Common myeloid progenitor, CD34-positive (primary cell): ENCODE data around the gene ATP6V0A4.

Experiments used
- CTCF ChIA-PET: fragments of 350-600 bp; sonication (Branson Sonifier 250); formaldehyde crosslinking; loops from one replicate; lab custom pipeline; 2021; ENCODE audit warnings: antibody characterized with exemption; lab: Charles Lee
- POLR2A ChIA-PET: fragments of 350-600 bp; sonication (Branson Sonifier 250); formaldehyde crosslinking; loops from one replicate; lab custom pipeline; 2021; ENCODE audit warnings: antibody characterized with exemption; lab: Charles Lee
- DNase-seq, 3 donors: peaks; one replicate each; pipeline versions ENCODE4 v3.0.0 to v3.0.0-alpha.2; 2013
- H3K27ac ChIP-seq, 2 experiments: 1 replicate in 1 of 2; 2 replicates in 1 of 2; pipeline ENCODE4 v1.7.0; 2013; ENCODE audit warnings: inconsistent platforms in 2 of 2, low read length in 2 of 2, mild to moderate bottlenecking in 2 of 2, low read depth in 1 of 2, moderate library complexity in 1 of 2; ENCODE audit not compliant: severe bottlenecking in 2 of 2, insufficient read depth in 1 of 2, poor library complexity in 1 of 2
- H3K27me3 ChIP-seq, 5 experiments: replicated peaks in 2 of 5; 1 replicate in 3 of 5; 2 replicates in 2 of 5; pipeline versions ENCODE4 v1.6.1 to v1.7.0; 2013; ENCODE audit warnings: low read length in 4 of 5, mild to moderate bottlenecking in 2 of 5, moderate library complexity in 2 of 5, inconsistent platforms in 1 of 5; ENCODE audit not compliant: insufficient read depth in 5 of 5, control insufficient read depth in 4 of 5
- H3K36me3 ChIP-seq, 4 experiments: 1 replicate in 2 of 4; 2 replicates in 2 of 4; pipeline versions ENCODE4 v1.6.1 to v1.7.0; 2013; ENCODE audit warnings: low read length in 3 of 4, control low read depth in 1 of 4, mild to moderate bottlenecking in 1 of 4; ENCODE audit not compliant: control insufficient read depth in 4 of 4, insufficient read depth in 4 of 4
- H3K4me1 ChIP-seq, 4 experiments: 1 replicate in 3 of 4; 2 replicates in 1 of 4; pipeline versions ENCODE4 v1.6.1 to v1.7.1; 2013; ENCODE audit warnings: low read length in 3 of 4, mild to moderate bottlenecking in 3 of 4, control low read depth in 1 of 4, inconsistent platforms in 1 of 4, moderate library complexity in 1 of 4; ENCODE audit not compliant: control insufficient read depth in 4 of 4, insufficient read depth in 4 of 4; ENCODE audit errors: control extremely low read depth in 1 of 4
- H3K4me3 ChIP-seq, 7 experiments: 1 replicate in 4 of 7; 2 replicates in 3 of 7; pipeline versions ENCODE4 v1.5.1 to v1.7.0; 2013; ENCODE audit warnings: mild to moderate bottlenecking in 7 of 7, low read length in 6 of 7, moderate library complexity in 6 of 7, inconsistent platforms in 2 of 7, low read depth in 2 of 7, control low read depth in 1 of 7; ENCODE audit not compliant: insufficient read depth in 4 of 7, control insufficient read depth in 1 of 7; ENCODE audit errors: extremely low read depth in 1 of 7
- H3K9me3 ChIP-seq, 5 experiments: 1 replicate in 4 of 5; 2 replicates in 1 of 5; pipeline versions ENCODE4 v1.6.1 to v1.7.1; 2013; ENCODE audit warnings: low read length in 4 of 5, mild to moderate bottlenecking in 2 of 5, inconsistent platforms in 1 of 5, low read depth in 1 of 5, moderate library complexity in 1 of 5; ENCODE audit not compliant: control insufficient read depth in 4 of 5, insufficient read depth in 2 of 5; ENCODE audit errors: control extremely low read depth in 1 of 5
- WGBS: methylation state at CpG from one replicate; pipeline ENCODE4 v1.1.5; 2013; ENCODE audit not compliant: insufficient coverage; 5-methylcytosine and 5-hydroxymethylcytosine counted together

ATP6V0A4 gene

GRCh38 chr7:138661069-138661635 lies 136.8 kb downstream of the ATP6V0A4 start:
- CTCF ChIA-PET = interaction anchor here (1.4 to 3.1 kb wide), 2 partner anchors 8 to 36 kb away, joined by 3 to 8 read pairs; no protein-coding TSS in a partner anchor
- 94% methylated on average over 6 of the region's 9 CpGs for WGBS

GRCh38 chr7:138658889-138659288 lies 139.1 kb downstream of the ATP6V0A4 start:
- Histone ChIP-seq H3K36me3 (no peaks in the 10 kb centered on the region), H3K4me1 (peaks cover 8 to 30% (median 24%) of the 10 kb centered on the region in 4 experiments), H3K27me3 (no peaks in the 10 kb centered on the region), H3K9me3 (peaks cover 0 to 4% (median 2%) of the 10 kb centered on the region in 5 experiments), H3K4me3 (no peak overlapping the region), H3K27ac (no peak overlapping the region)
- POLR2A ChIA-PET = interaction anchor here (0.5 kb wide), 1 partner anchor 44 kb away, joined by 3 read pairs; no protein-coding TSS in a partner anchor
- CTCF ChIA-PET = interaction anchor here (3.1 kb wide), 1 partner anchor 34 kb away, joined by 8 read pairs; no protein-coding TSS in a partner anchor
- no peak for DNase-seq
- 96% methylated on average over 4 of the region's 4 CpGs for WGBS

More at GRCh38 chr7:138661069-138661635, 136.8 kb downstream of the ATP6V0A4 start:
- no peaks in the 10 kb centered on the region for H3K9me3 ChIP-seq
- no peaks in the 10 kb centered on the region for H3K27me3 ChIP-seq
- no peaks in the 10 kb centered on the region for H3K36me3 ChIP-seq
- H3K27ac ChIP-seq = no peak overlapping the region
- no peak for DNase-seq
- peaks cover 10 to 44% (median 38%) of the 10 kb centered on the region in 4 experiments for H3K4me1 ChIP-seq
- POLR2A ChIA-PET = interaction anchor here (1.4 kb wide), 1 partner anchor 36 kb away, joined by 7 read pairs; no protein-coding TSS in a partner anchor
- no peak overlapping the region for H3K4me3 ChIP-seq

GRCh38 chr7:138657854-138658386 lies 140.1 kb downstream of the ATP6V0A4 start:
- DNase-seq = no peak
- CTCF ChIA-PET = interaction anchor here (1.0 to 4.3 kb wide), 2 partner anchors 8 to 81 kb away, joined by 4 to 13 read pairs; no protein-coding TSS in a partner anchor
- POLR2A ChIA-PET = no interaction called here
- Histone ChIP-seq H3K9me3 (peaks cover 0 to 8% (median 4%) of the 10 kb centered on the region in 5 experiments), H3K4me1 (peaks cover 5 to 20% (median 15%) of the 10 kb centered on the region in 4 experiments), H3K36me3 (no peaks in the 10 kb centered on the region), H3K27ac (no peak overlapping the region), H3K4me3 (no peak overlapping the region), H3K27me3 (no peaks in the 10 kb centered on the region)
- no CpG with 5 or more reads among the region's 4 CpGs for whole genome bisulfite sequencing

- Histone ChIP-seq H3K36me3 (no peaks in the 10 kb centered on the region), H3K27ac (no peak overlapping the region), H3K27me3 (no peaks in the 10 kb centered on the region), H3K9me3 (peaks cover 0 to 11% (median 4%) of the 10 kb centered on the region in 5 experiments), H3K4me3 (no peak overlapping the region), H3K4me1 (peaks cover 3 to 11% (median 6%) of the 10 kb centered on the region in 4 experiments)
- ChIA-PET POLR2A (no interaction called here), CTCF (interaction anchor here (1.0 to 4.3 kb wide), 2 partner anchors 9 to 82 kb away, joined by 4 to 13 read pairs; no protein-coding TSS in a partner anchor)
- no CpG with 5 or more reads among the region's 2 CpGs for WGBS
- no peak for DNase-seq
Observed at GRCh38 chr7:138656952-138657351, 141.0 kb downstream of the ATP6V0A4 start.
